SK-N-SH (cell line): ENCODE measurements around the gene BCAS3. TPM values are rescaled to one million over a fixed set of nuclear protein-coding genes. Genes with fewer than 3 reads are reported as not detected.

Experiments
- CTCF ChIA-PET: fragments of 300-600, 350-600 bp; formaldehyde crosslinking; extraction: SDS; loops from one replicate; lab custom pipeline; 2021; lab: Yijun Ruan, JAX
- POLR2A ChIA-PET: fragments of 350-600 bp; sonication (Branson Sonifier 250); formaldehyde crosslinking; extraction: SDS; loops from one replicate; lab custom pipeline; 2020; ENCODE audit warnings: antibody characterized with exemption, inconsistent platforms; lab: Yijun Ruan, JAX
- DNase-seq: peaks from one replicate; pipeline ENCODE4 v3.0.0; 2012
- H2AFZ ChIP-seq: fragments of 200-600 bp; sonication (generic); 2 replicates; pipeline ENCODE4 v1.8.1; 2016; ENCODE audit warnings: antibody characterized with exemption, mild to moderate bottlenecking, low read depth
- H3F3A ChIP-seq: fragments of 200-600 bp; sonication (generic); replicated peaks from 2 replicates; pipeline ENCODE3; 2016; ENCODE audit warnings: antibody characterized with exemption, mild to moderate bottlenecking; ENCODE audit not compliant: insufficient read depth
- H3K27ac ChIP-seq, 2 experiments: fragments of 200-500 bp in 1 of 2; fragments of 200-600 bp in 1 of 2; sonication (Bioruptor generic) in 1 of 2; sonication (generic), shearing (Covaris generic) in 1 of 2; 2 replicates each; pipeline versions ENCODE4 v1.5.1 to v1.6.1; 2014 to 2016; ENCODE audit warnings: low read depth in 2 of 2, inconsistent platforms in 1 of 2, low read length in 1 of 2, mild to moderate bottlenecking in 1 of 2, mixed read lengths in 1 of 2
- H3K27me3 ChIP-seq: fragments of 200-600 bp; sonication (generic), shearing (Covaris generic); 2 replicates; pipeline ENCODE4 v1.6.1; 2016; ENCODE audit warnings: mixed run types; ENCODE audit not compliant: insufficient read depth
- H3K36me3 ChIP-seq, 2 experiments: fragments of 200-500 bp in 1 of 2; fragments of 200-600 bp in 1 of 2; sonication (Bioruptor generic) in 1 of 2; sonication (generic) in 1 of 2; replicated peaks in 1 of 2; 2 replicates each; pipeline versions ENCODE3 to v1.5.1; 2014 to 2016; ENCODE audit warnings: low read length in 1 of 2, mild to moderate bottlenecking in 1 of 2; ENCODE audit not compliant: insufficient read depth in 2 of 2, control insufficient read depth in 1 of 2
- H3K4me1 ChIP-seq, 2 experiments: fragments of 200-500 bp in 1 of 2; fragments of 200-600 bp in 1 of 2; sonication (Bioruptor generic) in 1 of 2; sonication (generic), shearing (Covaris generic) in 1 of 2; 2 replicates each; pipeline versions ENCODE4 v1.5.1 to v1.6.1; 2014 to 2016; ENCODE audit warnings: low read depth in 1 of 2, low read length in 1 of 2, mixed run types in 1 of 2; ENCODE audit not compliant: insufficient read depth in 2 of 2, control insufficient read depth in 1 of 2
- H3K4me2 ChIP-seq: fragments of 200-600 bp; sonication (generic), shearing (Covaris generic); 2 replicates; pipeline ENCODE4 v1.6.1; 2017; ENCODE audit warnings: mixed run types
- H3K4me3 ChIP-seq, 2 experiments: fragments of 200-500 bp in 1 of 2; fragments of 200-600 bp in 1 of 2; sonication (Bioruptor generic) in 1 of 2; sonication (generic), shearing (Covaris generic) in 1 of 2; 2 replicates each; pipeline versions ENCODE4 v1.5.1 to v1.8.1; 2014 to 2016; ENCODE audit warnings: low read depth in 2 of 2, inconsistent platforms in 1 of 2, low read length in 1 of 2, mild to moderate bottlenecking in 1 of 2, mixed read lengths in 1 of 2, moderate library complexity in 1 of 2
- H3K79me2 ChIP-seq: fragments of 200-600 bp; sonication (generic); 2 replicates; pipeline ENCODE4 v1.8.1; 2017; ENCODE audit warnings: mild to moderate bottlenecking; ENCODE audit not compliant: insufficient read depth
- H3K9ac ChIP-seq: fragments of 200-600 bp; sonication (generic); 2 replicates; pipeline ENCODE4 v1.6.1; 2017; ENCODE audit warnings: mixed run types
- H3K9me2 ChIP-seq: fragments of 200-600 bp; sonication (generic); 2 replicates; pipeline ENCODE4 v1.6.1; 2017; ENCODE audit warnings: mixed run types
- H3K9me3 ChIP-seq: fragments of 200-600 bp; sonication (generic); 2 replicates; pipeline ENCODE4 v1.6.1; 2017; ENCODE audit warnings: mixed run types, mild to moderate bottlenecking, moderate library complexity
- H4K20me1 ChIP-seq: fragments of 200-600 bp; sonication (generic); 2 replicates; pipeline ENCODE4 v1.6.1; 2017; ENCODE audit warnings: mild to moderate bottlenecking, mixed run types; ENCODE audit not compliant: insufficient read depth
- EZH2phosphoT487 ChIP-seq: fragments of 200-600 bp; sonication (generic); IDR thresholded peaks from 2 replicates; pipeline ENCODE4 v1.6.1; 2017; ENCODE audit warnings: low read depth, mixed run types, mild to moderate bottlenecking, antibody characterized with exemption, moderate library complexity, borderline replicate concordance
- FOSL2 ChIP-seq: IDR thresholded peaks from 2 replicates; pipeline ENCODE4 v1.4.0; 2012; ENCODE audit warnings: low read depth, mild to moderate bottlenecking, moderate library complexity, borderline replicate concordance
- FOXJ3 ChIP-seq: sonication (generic); formaldehyde crosslinking; IDR thresholded peaks from 2 replicates; pipeline ENCODE4 v1.5.1; 2020; ENCODE audit warnings: mild to moderate bottlenecking, missing genetic modification reagents
- FOXM1 ChIP-seq: IDR thresholded peaks from 2 replicates; pipeline ENCODE4 v1.4.0; 2012; ENCODE audit warnings: low read depth, mild to moderate bottlenecking
- GABPA ChIP-seq: IDR thresholded peaks from 2 replicates; pipeline ENCODE4 v1.4.0; 2012; ENCODE audit warnings: low read depth, mild to moderate bottlenecking
- JUND ChIP-seq: IDR thresholded peaks from 2 replicates; pipeline ENCODE4 v1.4.0; 2012
- MXI1 ChIP-seq: IDR thresholded peaks from 2 replicates; pipeline ENCODE4 v1.6.1; 2012; ENCODE audit warnings: mild to moderate bottlenecking, low read depth, low read length, improper control_type of control experiment
- NRF1 ChIP-seq: IDR thresholded peaks from 2 replicates; pipeline ENCODE4 v1.6.1; 2012; ENCODE audit warnings: low read depth, mild to moderate bottlenecking, low read length
- POLR2AphosphoS5 ChIP-seq: IDR thresholded peaks from 2 replicates; pipeline ENCODE4 v1.6.1; 2012; ENCODE audit warnings: low read depth, low read length
- SIN3A ChIP-seq: IDR thresholded peaks from 2 replicates; pipeline ENCODE4 v1.6.1; 2012; ENCODE audit warnings: low read depth, mild to moderate bottlenecking, low read length, moderate library complexity, borderline replicate concordance
- SMC3 ChIP-seq: IDR thresholded peaks from 2 replicates; pipeline ENCODE4 v1.6.1; 2012; ENCODE audit warnings: low read depth, low read length, improper control_type of control experiment
- TAF1 ChIP-seq: IDR thresholded peaks from 2 replicates; pipeline ENCODE4 v1.6.1; 2012; ENCODE audit warnings: low read depth, mild to moderate bottlenecking, low read length, moderate library complexity, borderline replicate concordance
- TCF12 ChIP-seq: IDR thresholded peaks from 2 replicates; pipeline ENCODE4 v1.4.0; 2012
- YY1 ChIP-seq: IDR thresholded peaks from 2 replicates; pipeline ENCODE4 v1.4.0; 2012; ENCODE audit warnings: low read depth, mild to moderate bottlenecking
- WGBS: methylation state at CpG from one replicate; pipeline ENCODE4 v1.1.6; 2017; ENCODE audit warnings: low lambda C conversion rate; 5-methylcytosine and 5-hydroxymethylcytosine counted together
- polyA plus RNA-seq, 3 experiments: library from polyadenylated mRNA; depleted of rRNA; stranded (reverse); fragments of >200 nt; gene quantifications; 2 replicates each; pipeline ENCODE4 v1.2.3, GENCODE V29; 2012
- TF ChIP-seq, protein P1 (sequence below): fragments of 200-600 bp; sonication (generic); IDR thresholded peaks from 2 replicates; pipeline ENCODE4 v1.6.1; 2017; ENCODE audit warnings: antibody characterized with exemption, mild to moderate bottlenecking, moderate library complexity
- TF ChIP-seq, protein P2 (sequence below): IDR thresholded peaks from 2 replicates; pipeline ENCODE4 v1.4.0; 2012; ENCODE audit warnings: low read depth
- TF ChIP-seq, protein P3 (sequence below): IDR thresholded peaks from 2 replicates; pipeline ENCODE4 v1.6.1; 2012; ENCODE audit warnings: mild to moderate bottlenecking, low read depth, low read length, moderate library complexity

The BCAS3 gene
- polyA plus RNA-seq, 1 of the 3 experiments (the other 2 are of a cell fraction), result 5.9 TPM

DNA sequence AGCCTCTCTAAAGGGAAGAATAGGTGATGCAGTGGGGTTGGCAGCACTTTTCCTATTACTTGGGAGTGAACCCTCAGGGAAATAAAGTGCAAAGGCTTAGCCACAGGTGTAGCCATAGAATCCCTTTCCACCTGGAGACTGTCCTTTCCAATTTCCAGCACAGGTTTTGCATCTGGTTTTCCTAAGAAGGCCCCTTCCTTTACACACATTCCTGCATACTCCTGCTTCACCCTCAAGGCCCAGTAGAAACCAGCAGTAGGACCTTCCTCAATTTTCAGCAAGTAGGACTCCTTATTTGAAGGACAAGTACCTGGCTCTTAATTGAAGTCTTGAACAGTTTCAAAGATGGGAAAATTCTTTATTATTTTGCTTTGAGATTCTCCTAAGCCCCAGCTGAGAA, 550.2 kb downstream of the BCAS3 start:
- ChIA-PET POLR2A (no interaction called here), CTCF (interaction anchor here (1.4 to 1.6 kb wide), 2 partner anchors 9 to 154 kb away, joined by 3 to 4 read pairs; no protein-coding TSS in a partner anchor)
- no peak for DNase-seq
- TF ChIP-seq TAF1 (no peak), FOSL2 (no peak), GABPA (no peak), EZH2phosphoT487 (no peak), POLR2AphosphoS5 (no peak), SMC3 (no peak), MXI1 (no peak)
- TF ChIP-seq, protein P1, sequence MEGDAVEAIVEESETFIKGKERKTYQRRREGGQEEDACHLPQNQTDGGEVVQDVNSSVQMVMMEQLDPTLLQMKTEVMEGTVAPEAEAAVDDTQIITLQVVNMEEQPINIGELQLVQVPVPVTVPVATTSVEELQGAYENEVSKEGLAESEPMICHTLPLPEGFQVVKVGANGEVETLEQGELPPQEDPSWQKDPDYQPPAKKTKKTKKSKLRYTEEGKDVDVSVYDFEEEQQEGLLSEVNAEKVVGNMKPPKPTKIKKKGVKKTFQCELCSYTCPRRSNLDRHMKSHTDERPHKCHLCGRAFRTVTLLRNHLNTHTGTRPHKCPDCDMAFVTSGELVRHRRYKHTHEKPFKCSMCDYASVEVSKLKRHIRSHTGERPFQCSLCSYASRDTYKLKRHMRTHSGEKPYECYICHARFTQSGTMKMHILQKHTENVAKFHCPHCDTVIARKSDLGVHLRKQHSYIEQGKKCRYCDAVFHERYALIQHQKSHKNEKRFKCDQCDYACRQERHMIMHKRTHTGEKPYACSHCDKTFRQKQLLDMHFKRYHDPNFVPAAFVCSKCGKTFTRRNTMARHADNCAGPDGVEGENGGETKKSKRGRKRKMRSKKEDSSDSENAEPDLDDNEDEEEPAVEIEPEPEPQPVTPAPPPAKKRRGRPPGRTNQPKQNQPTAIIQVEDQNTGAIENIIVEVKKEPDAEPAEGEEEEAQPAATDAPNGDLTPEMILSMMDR, result no peak
- no peak overlapping the region for H2AFZ ChIP-seq
- no peaks in the 10 kb centered on the region for H3K27me3 ChIP-seq
- no peak overlapping the region for H3K4me2 ChIP-seq
- no peaks in the 10 kb centered on the region for H3K9me3 ChIP-seq
- H3K27ac ChIP-seq, result no peak overlapping the region
- H3F3A ChIP-seq, result peaks cover 6% of the 10 kb centered on the region
- H4K20me1 ChIP-seq, result no peaks in the 10 kb centered on the region
- H3K9ac ChIP-seq, result no peak overlapping the region
- no peaks in the 10 kb centered on the region for H3K79me2 ChIP-seq
- H3K4me3 ChIP-seq, result no peak overlapping the region
- H3K36me3 ChIP-seq, result no peaks in the 10 kb centered on the region
- H3K9me2 ChIP-seq, result no peaks in the 10 kb centered on the region
- H3K4me1 ChIP-seq, result peaks cover 6 to 13% of the 10 kb centered on the region in 2 experiments; a peak in 3 of 4 replicates

DNA sequence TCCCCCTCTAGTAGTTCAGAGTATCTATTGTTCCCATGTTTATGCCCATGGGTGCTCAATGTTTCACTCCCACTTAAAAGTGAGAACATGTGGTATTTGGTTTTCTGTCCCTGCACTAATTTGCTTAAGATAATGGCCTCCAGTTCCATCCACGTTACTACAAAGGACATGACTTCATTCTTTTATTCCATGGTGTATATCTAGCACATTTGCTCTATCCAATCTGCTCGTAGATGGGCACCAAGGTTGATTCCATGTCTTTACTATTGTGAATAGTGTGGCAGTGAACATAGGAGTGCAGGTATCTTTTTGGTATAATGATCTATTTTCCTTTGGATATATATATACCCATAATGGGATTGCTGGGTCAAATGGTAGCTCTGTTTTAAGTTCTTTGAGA, 552.8 kb downstream of the BCAS3 start:
- H3K27ac ChIP-seq, result no peak overlapping the region
- no peak overlapping the region for H3K4me2 ChIP-seq
- H3K4me1 ChIP-seq, result peaks cover 3 to 13% of the 10 kb centered on the region in 2 experiments; a peak in 3 of 4 replicates
- H3K79me2 ChIP-seq, result no peaks in the 10 kb centered on the region
- no peak for DNase-seq
- H2AFZ ChIP-seq, result no peak overlapping the region
- H3K36me3 ChIP-seq, result no peaks in the 10 kb centered on the region
- no peak for TF ChIP-seq POLR2AphosphoS5
- no peak for TF ChIP-seq TCF12
- TF ChIP-seq JUND, result no peak
- TF ChIP-seq YY1, result no peak
- TF ChIP-seq NRF1, result no peak
- TF ChIP-seq, protein P2, sequence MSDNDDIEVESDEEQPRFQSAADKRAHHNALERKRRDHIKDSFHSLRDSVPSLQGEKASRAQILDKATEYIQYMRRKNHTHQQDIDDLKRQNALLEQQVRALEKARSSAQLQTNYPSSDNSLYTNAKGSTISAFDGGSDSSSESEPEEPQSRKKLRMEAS, result no peak
- TF ChIP-seq, protein P3, sequence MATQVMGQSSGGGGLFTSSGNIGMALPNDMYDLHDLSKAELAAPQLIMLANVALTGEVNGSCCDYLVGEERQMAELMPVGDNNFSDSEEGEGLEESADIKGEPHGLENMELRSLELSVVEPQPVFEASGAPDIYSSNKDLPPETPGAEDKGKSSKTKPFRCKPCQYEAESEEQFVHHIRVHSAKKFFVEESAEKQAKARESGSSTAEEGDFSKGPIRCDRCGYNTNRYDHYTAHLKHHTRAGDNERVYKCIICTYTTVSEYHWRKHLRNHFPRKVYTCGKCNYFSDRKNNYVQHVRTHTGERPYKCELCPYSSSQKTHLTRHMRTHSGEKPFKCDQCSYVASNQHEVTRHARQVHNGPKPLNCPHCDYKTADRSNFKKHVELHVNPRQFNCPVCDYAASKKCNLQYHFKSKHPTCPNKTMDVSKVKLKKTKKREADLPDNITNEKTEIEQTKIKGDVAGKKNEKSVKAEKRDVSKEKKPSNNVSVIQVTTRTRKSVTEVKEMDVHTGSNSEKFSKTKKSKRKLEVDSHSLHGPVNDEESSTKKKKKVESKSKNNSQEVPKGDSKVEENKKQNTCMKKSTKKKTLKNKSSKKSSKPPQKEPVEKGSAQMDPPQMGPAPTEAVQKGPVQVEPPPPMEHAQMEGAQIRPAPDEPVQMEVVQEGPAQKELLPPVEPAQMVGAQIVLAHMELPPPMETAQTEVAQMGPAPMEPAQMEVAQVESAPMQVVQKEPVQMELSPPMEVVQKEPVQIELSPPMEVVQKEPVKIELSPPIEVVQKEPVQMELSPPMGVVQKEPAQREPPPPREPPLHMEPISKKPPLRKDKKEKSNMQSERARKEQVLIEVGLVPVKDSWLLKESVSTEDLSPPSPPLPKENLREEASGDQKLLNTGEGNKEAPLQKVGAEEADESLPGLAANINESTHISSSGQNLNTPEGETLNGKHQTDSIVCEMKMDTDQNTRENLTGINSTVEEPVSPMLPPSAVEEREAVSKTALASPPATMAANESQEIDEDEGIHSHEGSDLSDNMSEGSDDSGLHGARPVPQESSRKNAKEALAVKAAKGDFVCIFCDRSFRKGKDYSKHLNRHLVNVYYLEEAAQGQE, result no peak
- TF ChIP-seq FOXJ3 (CRISPR knock-in tag), result no peak
- no peak for TF ChIP-seq FOXM1
- TF ChIP-seq SMC3, result no peak
- no peak for TF ChIP-seq TAF1
- no peak for TF ChIP-seq SIN3A
- no peaks in the 10 kb centered on the region for H3K27me3 ChIP-seq
- ChIA-PET POLR2A (no interaction called here), CTCF (interaction anchor here (0.7 to 1.8 kb wide), 2 partner anchors 8 to 11 kb away, joined by 3 to 5 read pairs; no protein-coding TSS in a partner anchor)
- H3K9ac ChIP-seq, result no peak overlapping the region
- no peaks in the 10 kb centered on the region for H3K9me3 ChIP-seq
- no peak overlapping the region for H3K4me3 ChIP-seq
- H4K20me1 ChIP-seq, result no peaks in the 10 kb centered on the region
- WGBS, result 96% methylated on average over 2 of the region's 2 CpGs
- no peaks in the 10 kb centered on the region for H3K9me2 ChIP-seq
- peaks cover 2% of the 10 kb centered on the region for H3F3A ChIP-seq
